ENCODE measurements around the gene WDFY3. TPM values are rescaled to one million over a fixed set of nuclear protein-coding genes. Genes with fewer than 3 reads are reported as not detected.

WDFY3 gene
- total and polyA plus RNA-seq, 3 experiments from 2014 or later: 0.53 to 0.85 TPM; not detected in 1

GRCh38 chr4:84740057-84740456 is 226.4 kb downstream of the WDFY3 start:
- H3K9me3 ChIP-seq (ENCODE audit: low read length): no peaks in the 10 kb centered on the region
- Mint-ChIP-seq H3K4me3 (no peak overlapping the region), H3K4me1 (no peaks in the 10 kb centered on the region), H3K27me3 (no peaks in the 10 kb centered on the region), H3K9me3 (peaks cover 0 to 3% (median 2%) of the 10 kb centered on the region in 5 donors), H3K36me3 (no peaks in the 10 kb centered on the region), H3K27ac (no peak overlapping the region)
- H3K27me3 ChIP-seq (ENCODE audit: insufficient read depth, low read length, poor library complexity, severe bottlenecking): no peaks in the 10 kb centered on the region
- no peak overlapping the region for H3K4me3 ChIP-seq (ENCODE audit: low read length)
- H3K36me3 ChIP-seq (ENCODE audit: insufficient read depth, low read length): no peaks in the 10 kb centered on the region
- ChIA-PET POLR2A (no interaction called here), CTCF (no interaction called here)
- no peak overlapping the region for H3K27ac ChIP-seq (ENCODE audit: low read depth, low read length)
- DNase-seq: no peak
- no peaks in the 10 kb centered on the region for H3K4me1 ChIP-seq (ENCODE audit: insufficient read depth, low read length)

- Histone ChIP-seq H3K4me1 (ENCODE audit: insufficient read depth, low read length) (no peaks in the 10 kb centered on the region), H3K27ac (ENCODE audit: low read depth, low read length) (no peak overlapping the region), H3K27me3 (ENCODE audit: insufficient read depth, low read length, poor library complexity, severe bottlenecking) (no peaks in the 10 kb centered on the region), H3K4me3 (ENCODE audit: low read length) (no peak overlapping the region), H3K9me3 (ENCODE audit: low read length) (no peaks in the 10 kb centered on the region), H3K36me3 (ENCODE audit: insufficient read depth, low read length) (no peaks in the 10 kb centered on the region)
- peaks cover 0 to 3% (median 0%) of the 10 kb centered on the region in 5 donors for H3K9me3 Mint-ChIP-seq
- ChIA-PET POLR2A (no interaction called here), CTCF (no interaction called here)
- no peak for DNase-seq
- no peak overlapping the region for H3K4me3 Mint-ChIP-seq
- H3K27me3 Mint-ChIP-seq: no peaks in the 10 kb centered on the region
- H3K36me3 Mint-ChIP-seq: no peaks in the 10 kb centered on the region
- no peaks in the 10 kb centered on the region for H3K4me1 Mint-ChIP-seq
- no peak overlapping the region for H3K27ac Mint-ChIP-seq
Measured at GRCh38 chr4:84738622-84739021, 227.9 kb downstream of the WDFY3 start.

GRCh38 chr4:84737656-84738055 is 228.8 kb downstream of the WDFY3 start:
- Mint-ChIP-seq H3K27ac (no peak overlapping the region), H3K27me3 (no peaks in the 10 kb centered on the region), H3K4me3 (no peak overlapping the region), H3K4me1 (no peaks in the 10 kb centered on the region), H3K36me3 (no peaks in the 10 kb centered on the region), H3K9me3 (peaks cover 0 to 3% (median 0%) of the 10 kb centered on the region in 5 donors)
- no peak overlapping the region for H3K4me3 ChIP-seq (ENCODE audit: low read length)
- POLR2A ChIA-PET: no interaction called here
- no peaks in the 10 kb centered on the region for H3K27me3 ChIP-seq (ENCODE audit: insufficient read depth, low read length, poor library complexity, severe bottlenecking)
- no peaks in the 10 kb centered on the region for H3K36me3 ChIP-seq (ENCODE audit: insufficient read depth, low read length)
- no peak overlapping the region for H3K27ac ChIP-seq (ENCODE audit: low read depth, low read length)
- DNase-seq: no peak
- H3K9me3 ChIP-seq (ENCODE audit: low read length): no peaks in the 10 kb centered on the region
- CTCF ChIA-PET: no interaction called here
- H3K4me1 ChIP-seq (ENCODE audit: insufficient read depth, low read length): no peaks in the 10 kb centered on the region

- POLR2A ChIA-PET: no interaction called here
- Mint-ChIP-seq H3K9me3 (peaks cover 0 to 3% (median 0%) of the 10 kb centered on the region in 5 donors), H3K36me3 (no peaks in the 10 kb centered on the region), H3K4me3 (no peak overlapping the region), H3K27ac (no peak overlapping the region), H3K4me1 (no peaks in the 10 kb centered on the region), H3K27me3 (no peaks in the 10 kb centered on the region)
- Histone ChIP-seq H3K4me3 (ENCODE audit: low read length) (no peak overlapping the region), H3K27me3 (ENCODE audit: insufficient read depth, low read length, poor library complexity, severe bottlenecking) (no peaks in the 10 kb centered on the region), H3K4me1 (ENCODE audit: insufficient read depth, low read length) (no peaks in the 10 kb centered on the region), H3K27ac (ENCODE audit: low read depth, low read length) (no peak overlapping the region), H3K36me3 (ENCODE audit: insufficient read depth, low read length) (no peaks in the 10 kb centered on the region), H3K9me3 (ENCODE audit: low read length) (no peaks in the 10 kb centered on the region)
- CTCF ChIA-PET: no interaction called here
- no peak for DNase-seq
Measured at GRCh38 chr4:84734037-84734436, 232.5 kb downstream of the WDFY3 start.

GRCh38 chr4:84733343-84734033 is 233.0 kb downstream of the WDFY3 start:
- H3K27ac ChIP-seq (ENCODE audit: low read depth, low read length): no peak overlapping the region
- ChIA-PET POLR2A (no interaction called here), CTCF (no interaction called here)
- no peaks in the 10 kb centered on the region for H3K36me3 Mint-ChIP-seq
- DNase-seq: no peak
- H3K4me3 ChIP-seq (ENCODE audit: low read length): no peak overlapping the region
- H3K4me1 Mint-ChIP-seq: no peaks in the 10 kb centered on the region
- no peaks in the 10 kb centered on the region for H3K27me3 Mint-ChIP-seq
- H3K27ac Mint-ChIP-seq: no peak overlapping the region
- no peaks in the 10 kb centered on the region for H3K9me3 ChIP-seq (ENCODE audit: low read length)
- H3K27me3 ChIP-seq (ENCODE audit: insufficient read depth, low read length, poor library complexity, severe bottlenecking): no peaks in the 10 kb centered on the region
- no peak overlapping the region for H3K4me3 Mint-ChIP-seq
- H3K4me1 ChIP-seq (ENCODE audit: insufficient read depth, low read length): no peaks in the 10 kb centered on the region
- H3K36me3 ChIP-seq (ENCODE audit: insufficient read depth, low read length): no peaks in the 10 kb centered on the region
- peaks cover 0 to 3% (median 0%) of the 10 kb centered on the region in 5 donors for H3K9me3 Mint-ChIP-seq

- Mint-ChIP-seq H3K9me3 (no peaks in the 10 kb centered on the region), H3K4me1 (peaks cover 0 to 6% (median 2%) of the 10 kb centered on the region in 3 donors), H3K4me3 (no peak overlapping the region), H3K36me3 (no peaks in the 10 kb centered on the region), H3K27me3 (no peaks in the 10 kb centered on the region), H3K27ac (no peak overlapping the region)
- no peaks in the 10 kb centered on the region for H3K4me1 ChIP-seq (ENCODE audit: insufficient read depth, low read length)
- CTCF ChIA-PET: no interaction called here
- H3K27me3 ChIP-seq (ENCODE audit: insufficient read depth, low read length, poor library complexity, severe bottlenecking): no peaks in the 10 kb centered on the region
- no peaks in the 10 kb centered on the region for H3K36me3 ChIP-seq (ENCODE audit: insufficient read depth, low read length)
- H3K27ac ChIP-seq (ENCODE audit: low read depth, low read length): no peak overlapping the region
- DNase-seq: no peak
- POLR2A ChIA-PET: no interaction called here
- no peak overlapping the region for H3K4me3 ChIP-seq (ENCODE audit: low read length)
- no peaks in the 10 kb centered on the region for H3K9me3 ChIP-seq (ENCODE audit: low read length)
Measured at GRCh38 chr4:84730375-84730774, 236.1 kb downstream of the WDFY3 start.

- no peak for DNase-seq
- no peaks in the 10 kb centered on the region for H3K27me3 Mint-ChIP-seq
- ChIA-PET CTCF (no interaction called here), POLR2A (no interaction called here)
- Histone ChIP-seq H3K4me3 (ENCODE audit: low read length) (no peak overlapping the region), H3K36me3 (ENCODE audit: insufficient read depth, low read length) (no peaks in the 10 kb centered on the region), H3K9me3 (ENCODE audit: low read length) (no peaks in the 10 kb centered on the region), H3K27me3 (ENCODE audit: insufficient read depth, low read length, poor library complexity, severe bottlenecking) (no peaks in the 10 kb centered on the region), H3K27ac (ENCODE audit: low read depth, low read length) (no peak overlapping the region), H3K4me1 (ENCODE audit: insufficient read depth, low read length) (no peaks in the 10 kb centered on the region)
- H3K4me1 Mint-ChIP-seq: peaks cover 0 to 6% (median 2%) of the 10 kb centered on the region in 3 donors
- H3K27ac Mint-ChIP-seq: no peak overlapping the region
- H3K36me3 Mint-ChIP-seq: no peaks in the 10 kb centered on the region
- H3K4me3 Mint-ChIP-seq: no peak overlapping the region
- H3K9me3 Mint-ChIP-seq: no peaks in the 10 kb centered on the region
Measured at GRCh38 chr4:84727491-84727890, 239.0 kb downstream of the WDFY3 start.

- H3K9me3 ChIP-seq (ENCODE audit: low read length): no peaks in the 10 kb centered on the region
- no peaks in the 10 kb centered on the region for H3K36me3 ChIP-seq (ENCODE audit: insufficient read depth, low read length)
- Mint-ChIP-seq H3K27me3 (no peaks in the 10 kb centered on the region), H3K9me3 (no peaks in the 10 kb centered on the region), H3K4me1 (peaks cover 0 to 6% (median 2%) of the 10 kb centered on the region in 3 donors), H3K36me3 (no peaks in the 10 kb centered on the region), H3K27ac (no peak overlapping the region), H3K4me3 (no peak overlapping the region)
- no peaks in the 10 kb centered on the region for H3K4me1 ChIP-seq (ENCODE audit: insufficient read depth, low read length)
- H3K27ac ChIP-seq (ENCODE audit: low read depth, low read length): no peak overlapping the region
- POLR2A ChIA-PET: no interaction called here
- DNase-seq: no peak
- CTCF ChIA-PET: no interaction called here
- no peak overlapping the region for H3K4me3 ChIP-seq (ENCODE audit: low read length)
- no peaks in the 10 kb centered on the region for H3K27me3 ChIP-seq (ENCODE audit: insufficient read depth, low read length, poor library complexity, severe bottlenecking)
Measured at GRCh38 chr4:84726356-84726755, 240.1 kb downstream of the WDFY3 start.

- no peaks in the 10 kb centered on the region for H3K27me3 Mint-ChIP-seq
- no peaks in the 10 kb centered on the region for H3K36me3 Mint-ChIP-seq
- CTCF ChIA-PET: no interaction called here
- Histone ChIP-seq H3K4me1 (ENCODE audit: insufficient read depth, low read length) (no peaks in the 10 kb centered on the region), H3K4me3 (ENCODE audit: low read length) (no peak overlapping the region), H3K36me3 (ENCODE audit: insufficient read depth, low read length) (no peaks in the 10 kb centered on the region), H3K9me3 (ENCODE audit: low read length) (no peaks in the 10 kb centered on the region), H3K27me3 (ENCODE audit: insufficient read depth, low read length, poor library complexity, severe bottlenecking) (no peaks in the 10 kb centered on the region), H3K27ac (ENCODE audit: low read depth, low read length) (no peak overlapping the region)
- no peak for DNase-seq
- no peak overlapping the region for H3K4me3 Mint-ChIP-seq
- no peak overlapping the region for H3K27ac Mint-ChIP-seq
- peaks cover 0 to 6% (median 2%) of the 10 kb centered on the region in 3 donors for H3K4me1 Mint-ChIP-seq
- POLR2A ChIA-PET: no interaction called here
- no peaks in the 10 kb centered on the region for H3K9me3 Mint-ChIP-seq
Measured at GRCh38 chr4:84722720-84723119, 243.8 kb downstream of the WDFY3 start.

Data from CD8-positive, alpha-beta memory T cell (primary cell).